ENCODE data around the gene NFIB. TPM values are rescaled to one million over a fixed set of nuclear protein-coding genes. Genes with fewer than 3 reads are reported as not detected.

Gene NFIB
- total RNA-seq, 5 donors from 2014 or later (not counting 1 experiment from before 2014, with no cell fraction given), result 0.15 to 0.89 (median 0.39) TPM; not detected in 1

- no peaks in the 10 kb centered on the region for H3K9me3 Mint-ChIP-seq
- no peak overlapping the region for H3K4me3 ChIP-seq (ENCODE audit: control insufficient read depth in 1 of 2, extremely low read depth in 1 of 2, low read length in 1 of 2)
- H3K27ac ChIP-seq (ENCODE audit: low read length), result no peak overlapping the region
- H3K36me3 Mint-ChIP-seq, result no peaks in the 10 kb centered on the region
- ChIA-PET CTCF (no interaction called here), POLR2A (interaction anchor here in 1 of 2 donors (0.6 kb wide), 1 partner anchor 982 kb away, joined by 6 read pairs; no protein-coding TSS in a partner anchor)
- H3K36me3 ChIP-seq (ENCODE audit: control insufficient read depth in 2 of 2, extremely low read depth in 1 of 2, insufficient read depth in 1 of 2, low read length in 1 of 2), result no peaks in the 10 kb centered on the region
- peaks cover 0 to 3% of the 10 kb centered on the region in 2 experiments for H3K4me1 ChIP-seq (ENCODE audit: control insufficient read depth in 1 of 2, extremely low read depth in 1 of 2, insufficient read depth in 2 of 2, low read length in 2 of 2)
- DNase-seq (no peak), ATAC-seq (replicated peaks in 1 of 4) (no peak)
- H3K27me3 ChIP-seq (replicated peaks in 1 of 2; ENCODE audit: control insufficient read depth in 2 of 2, extremely low read depth in 1 of 2, insufficient read depth in 2 of 2, low read length in 1 of 2), result peaks cover 0 to 2% of the 10 kb centered on the region in 2 experiments
- H3K27me3 Mint-ChIP-seq, result peaks cover 16 to 28% of the 10 kb centered on the region in 2 donors
- peaks cover 2 to 6% (median 4%) of the 10 kb centered on the region in 3 donors for H3K4me1 Mint-ChIP-seq
- 83% methylated on average over 4 of the region's 5 CpGs for WGBS (ENCODE audit: insufficient coverage)
- no peak overlapping the region for H3K4me3 Mint-ChIP-seq
- H3K27ac Mint-ChIP-seq, result no peak overlapping the region
- no peaks in the 10 kb centered on the region for H3K9me3 ChIP-seq
Measured at GRCh38 chr9:14278291-14278721, 35.6 kb downstream of the NFIB start.

GRCh38 chr9:14277761-14278160 lies 36.2 kb downstream of the NFIB start:
- H3K9me3 ChIP-seq, result no peaks in the 10 kb centered on the region
- Mint-ChIP-seq H3K27ac (no peak overlapping the region), H3K9me3 (no peaks in the 10 kb centered on the region), H3K4me1 (peaks cover 2 to 6% (median 4%) of the 10 kb centered on the region in 3 donors), H3K27me3 (peaks cover 16 to 28% of the 10 kb centered on the region in 2 donors), H3K4me3 (no peak overlapping the region), H3K36me3 (no peaks in the 10 kb centered on the region)
- peaks cover 0 to 3% of the 10 kb centered on the region in 2 experiments for H3K4me1 ChIP-seq (ENCODE audit: control insufficient read depth in 1 of 2, extremely low read depth in 1 of 2, insufficient read depth in 2 of 2, low read length in 2 of 2)
- ATAC-seq (replicated peaks in 1 of 4), result no peak
- no CpG with 5 or more reads among the region's 3 CpGs for WGBS (ENCODE audit: insufficient coverage)
- H3K36me3 ChIP-seq (ENCODE audit: control insufficient read depth in 2 of 2, extremely low read depth in 1 of 2, insufficient read depth in 1 of 2, low read length in 1 of 2), result no peaks in the 10 kb centered on the region
- no peak overlapping the region for H3K27ac ChIP-seq (ENCODE audit: low read length)
- H3K27me3 ChIP-seq (replicated peaks in 1 of 2; ENCODE audit: control insufficient read depth in 2 of 2, extremely low read depth in 1 of 2, insufficient read depth in 2 of 2, low read length in 1 of 2), result peaks cover 0 to 2% of the 10 kb centered on the region in 2 experiments
- POLR2A ChIA-PET, result no interaction called here
- no peak for DNase-seq
- CTCF ChIA-PET, result no interaction called here
- no peak overlapping the region for H3K4me3 ChIP-seq (ENCODE audit: control insufficient read depth in 1 of 2, extremely low read depth in 1 of 2, low read length in 1 of 2)

GRCh38 chr9:14277244-14277643 lies 36.7 kb downstream of the NFIB start:
- H3K36me3 ChIP-seq (ENCODE audit: control insufficient read depth in 2 of 2, extremely low read depth in 1 of 2, insufficient read depth in 1 of 2, low read length in 1 of 2), result no peaks in the 10 kb centered on the region
- WGBS (ENCODE audit: insufficient coverage), result 91% methylated on average over 2 of the region's 8 CpGs
- no peak overlapping the region for H3K4me3 ChIP-seq (ENCODE audit: control insufficient read depth in 1 of 2, extremely low read depth in 1 of 2, low read length in 1 of 2)
- no peaks in the 10 kb centered on the region for H3K36me3 Mint-ChIP-seq
- ATAC-seq (replicated peaks in 1 of 4) (no peak), DNase-seq (no peak)
- H3K27me3 ChIP-seq (replicated peaks in 1 of 2; ENCODE audit: control insufficient read depth in 2 of 2, extremely low read depth in 1 of 2, insufficient read depth in 2 of 2, low read length in 1 of 2), result no peaks in the 10 kb centered on the region
- H3K27me3 Mint-ChIP-seq, result peaks cover 16 to 28% of the 10 kb centered on the region in 2 donors
- H3K9me3 ChIP-seq, result no peaks in the 10 kb centered on the region
- CTCF ChIA-PET, result no interaction called here
- no peak overlapping the region for H3K27ac ChIP-seq (ENCODE audit: low read length)
- H3K4me1 Mint-ChIP-seq, result peaks cover 2 to 6% (median 4%) of the 10 kb centered on the region in 3 donors
- no peak overlapping the region for H3K27ac Mint-ChIP-seq
- no peaks in the 10 kb centered on the region for H3K9me3 Mint-ChIP-seq
- peaks cover 0 to 3% of the 10 kb centered on the region in 2 experiments for H3K4me1 ChIP-seq (ENCODE audit: control insufficient read depth in 1 of 2, extremely low read depth in 1 of 2, insufficient read depth in 2 of 2, low read length in 2 of 2)
- POLR2A ChIA-PET, result no interaction called here
- H3K4me3 Mint-ChIP-seq, result no peak overlapping the region

DNA sequence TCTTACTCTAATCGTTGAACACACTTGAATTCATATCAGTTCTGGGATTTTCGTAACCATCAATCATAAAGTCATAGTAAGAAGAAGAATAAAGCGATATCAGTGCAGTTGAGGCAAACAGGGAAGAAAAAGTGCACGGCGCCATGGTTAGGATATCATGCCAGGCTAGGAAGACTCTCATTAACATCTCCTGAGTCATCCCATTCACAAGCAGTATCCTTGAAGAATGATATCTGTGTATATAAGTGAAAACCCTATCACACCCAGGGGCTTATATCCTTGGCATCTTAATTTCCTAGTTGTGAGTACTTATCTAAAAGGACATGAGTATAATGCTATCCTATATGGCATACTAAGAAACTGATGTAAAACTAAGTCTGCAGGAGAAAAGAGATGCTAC lies 38.6 kb downstream of the NFIB start:
- Mint-ChIP-seq H3K9me3 (no peaks in the 10 kb centered on the region), H3K36me3 (no peaks in the 10 kb centered on the region), H3K27me3 (peaks cover 18 to 33% of the 10 kb centered on the region in 2 donors), H3K4me3 (no peak overlapping the region), H3K27ac (no peak overlapping the region), H3K4me1 (peaks cover 2 to 6% (median 4%) of the 10 kb centered on the region in 3 donors)
- no peaks in the 10 kb centered on the region for H3K9me3 ChIP-seq
- H3K4me3 ChIP-seq (ENCODE audit: control insufficient read depth in 1 of 2, extremely low read depth in 1 of 2, low read length in 1 of 2), result no peak overlapping the region
- no peaks in the 10 kb centered on the region for H3K36me3 ChIP-seq (ENCODE audit: control insufficient read depth in 2 of 2, extremely low read depth in 1 of 2, insufficient read depth in 1 of 2, low read length in 1 of 2)
- H3K4me1 ChIP-seq (ENCODE audit: control insufficient read depth in 1 of 2, extremely low read depth in 1 of 2, insufficient read depth in 2 of 2, low read length in 2 of 2), result peaks cover 0 to 3% of the 10 kb centered on the region in 2 experiments
- no CpG with 5 or more reads among the region's 5 CpGs for WGBS (ENCODE audit: insufficient coverage)
- H3K27ac ChIP-seq (ENCODE audit: low read length), result no peak overlapping the region
- CTCF ChIA-PET, result no interaction called here
- POLR2A ChIA-PET, result no interaction called here
- DNase-seq (no peak), ATAC-seq (replicated peaks in 1 of 4) (no peak)
- peaks cover 0 to 3% of the 10 kb centered on the region in 2 experiments for H3K27me3 ChIP-seq (replicated peaks in 1 of 2; ENCODE audit: control insufficient read depth in 2 of 2, extremely low read depth in 1 of 2, insufficient read depth in 2 of 2, low read length in 1 of 2)

DNA sequence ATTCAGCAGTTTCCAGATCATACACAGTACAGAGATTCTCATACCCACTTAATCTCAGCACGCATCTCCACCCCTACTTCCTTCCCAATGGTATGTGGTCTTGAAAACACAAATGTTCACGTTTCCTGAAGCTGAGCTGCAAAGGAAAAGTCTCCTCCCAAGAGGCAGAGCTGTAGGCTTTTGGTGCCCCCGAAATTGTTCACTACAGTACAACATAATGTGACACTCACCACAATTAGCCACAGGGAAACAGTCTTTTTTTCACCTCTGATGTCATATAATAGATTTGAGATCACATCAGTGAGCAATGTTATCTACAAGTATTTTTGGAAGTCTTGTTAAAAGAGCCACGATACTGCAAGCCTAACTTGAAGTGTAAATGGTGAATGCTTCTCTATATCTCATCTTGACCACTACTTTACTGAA lies 40.2 kb downstream of the NFIB start:
- peaks cover 0 to 3% of the 10 kb centered on the region in 2 experiments for H3K27me3 ChIP-seq (replicated peaks in 1 of 2; ENCODE audit: control insufficient read depth in 2 of 2, extremely low read depth in 1 of 2, insufficient read depth in 2 of 2, low read length in 1 of 2)
- ChIA-PET POLR2A (no interaction called here), CTCF (no interaction called here)
- no peak overlapping the region for H3K27ac ChIP-seq (ENCODE audit: low read length)
- H3K4me1 Mint-ChIP-seq, result peaks cover 2 to 6% (median 4%) of the 10 kb centered on the region in 3 donors
- ATAC-seq (replicated peaks in 1 of 4) (no peak), DNase-seq (no peak)
- no peak overlapping the region for H3K4me3 Mint-ChIP-seq
- no peak overlapping the region for H3K4me3 ChIP-seq (ENCODE audit: control insufficient read depth in 1 of 2, extremely low read depth in 1 of 2, low read length in 1 of 2)
- H3K9me3 ChIP-seq, result no peaks in the 10 kb centered on the region
- WGBS (ENCODE audit: insufficient coverage), result 8% methylated on average over 2 of the region's 4 CpGs
- no peaks in the 10 kb centered on the region for H3K9me3 Mint-ChIP-seq
- H3K36me3 ChIP-seq (ENCODE audit: control insufficient read depth in 2 of 2, extremely low read depth in 1 of 2, insufficient read depth in 1 of 2, low read length in 1 of 2), result no peaks in the 10 kb centered on the region
- H3K27ac Mint-ChIP-seq, result no peak overlapping the region
- H3K27me3 Mint-ChIP-seq, result peaks cover 16 to 26% of the 10 kb centered on the region in 2 donors
- H3K36me3 Mint-ChIP-seq, result no peaks in the 10 kb centered on the region
- H3K4me1 ChIP-seq (ENCODE audit: control insufficient read depth in 1 of 2, extremely low read depth in 1 of 2, insufficient read depth in 2 of 2, low read length in 2 of 2), result peaks cover 0 to 3% of the 10 kb centered on the region in 2 experiments

GRCh38 chr9:14272927-14273528 lies 40.9 kb downstream of the NFIB start:
- Mint-ChIP-seq H3K9me3 (no peaks in the 10 kb centered on the region), H3K36me3 (no peaks in the 10 kb centered on the region), H3K4me3 (no peak overlapping the region), H3K27me3 (peaks cover 16 to 20% of the 10 kb centered on the region in 2 donors), H3K27ac (no peak overlapping the region), H3K4me1 (peaks cover 2 to 6% (median 4%) of the 10 kb centered on the region in 3 donors)
- H3K4me3 ChIP-seq (ENCODE audit: control insufficient read depth in 1 of 2, extremely low read depth in 1 of 2, low read length in 1 of 2), result no peak overlapping the region
- ChIA-PET CTCF (no interaction called here), POLR2A (no interaction called here)
- 67% methylated on average over 1 of the region's 7 CpGs for WGBS (ENCODE audit: insufficient coverage)
- H3K36me3 ChIP-seq (ENCODE audit: control insufficient read depth in 2 of 2, extremely low read depth in 1 of 2, insufficient read depth in 1 of 2, low read length in 1 of 2), result no peaks in the 10 kb centered on the region
- peaks cover 0 to 3% of the 10 kb centered on the region in 2 experiments for H3K27me3 ChIP-seq (replicated peaks in 1 of 2; ENCODE audit: control insufficient read depth in 2 of 2, extremely low read depth in 1 of 2, insufficient read depth in 2 of 2, low read length in 1 of 2)
- H3K4me1 ChIP-seq (ENCODE audit: control insufficient read depth in 1 of 2, extremely low read depth in 1 of 2, insufficient read depth in 2 of 2, low read length in 2 of 2), result peaks cover 0 to 3% of the 10 kb centered on the region in 2 experiments
- H3K27ac ChIP-seq (ENCODE audit: low read length), result no peak overlapping the region
- no peak for DNase-seq
- ATAC-seq (replicated peaks in 1 of 4), result no peak
- H3K9me3 ChIP-seq, result no peaks in the 10 kb centered on the region

All from T-cell (primary cell).